ENCODE data around the gene OPCML.

DNA sequence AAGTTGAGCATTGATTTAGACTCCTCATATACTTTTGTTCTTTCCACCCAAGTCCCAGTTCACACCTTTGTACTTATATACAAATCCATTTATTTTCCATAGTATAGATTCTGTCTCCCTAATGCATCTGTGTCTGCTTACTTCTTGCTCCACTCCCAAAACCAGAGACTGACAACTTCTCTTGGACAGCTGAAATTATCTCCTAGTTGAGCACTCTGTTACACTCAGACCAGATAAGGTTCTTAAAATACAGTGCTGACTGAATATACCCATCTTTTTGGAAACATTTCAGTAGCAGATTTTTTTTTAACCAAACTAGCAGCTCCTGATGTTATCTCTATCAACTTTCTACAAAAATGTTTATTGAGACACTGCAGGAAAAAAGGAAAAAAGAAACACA lies 106.3 kb downstream of the OPCML start:
- TF ChIP-seq, protein P1, sequence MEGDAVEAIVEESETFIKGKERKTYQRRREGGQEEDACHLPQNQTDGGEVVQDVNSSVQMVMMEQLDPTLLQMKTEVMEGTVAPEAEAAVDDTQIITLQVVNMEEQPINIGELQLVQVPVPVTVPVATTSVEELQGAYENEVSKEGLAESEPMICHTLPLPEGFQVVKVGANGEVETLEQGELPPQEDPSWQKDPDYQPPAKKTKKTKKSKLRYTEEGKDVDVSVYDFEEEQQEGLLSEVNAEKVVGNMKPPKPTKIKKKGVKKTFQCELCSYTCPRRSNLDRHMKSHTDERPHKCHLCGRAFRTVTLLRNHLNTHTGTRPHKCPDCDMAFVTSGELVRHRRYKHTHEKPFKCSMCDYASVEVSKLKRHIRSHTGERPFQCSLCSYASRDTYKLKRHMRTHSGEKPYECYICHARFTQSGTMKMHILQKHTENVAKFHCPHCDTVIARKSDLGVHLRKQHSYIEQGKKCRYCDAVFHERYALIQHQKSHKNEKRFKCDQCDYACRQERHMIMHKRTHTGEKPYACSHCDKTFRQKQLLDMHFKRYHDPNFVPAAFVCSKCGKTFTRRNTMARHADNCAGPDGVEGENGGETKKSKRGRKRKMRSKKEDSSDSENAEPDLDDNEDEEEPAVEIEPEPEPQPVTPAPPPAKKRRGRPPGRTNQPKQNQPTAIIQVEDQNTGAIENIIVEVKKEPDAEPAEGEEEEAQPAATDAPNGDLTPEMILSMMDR (optimal IDR thresholded peaks at IDR 0.05 in 1 of 3, IDR thresholded peaks at IDR 0.05 in 1 of 3, conservative IDR thresholded peaks at IDR 0.05 in 1 of 3; ENCODE audit: extremely low read depth in 1 of 3, insufficient read depth in 2 of 3, low read length in 3 of 3) = no peak
- no peak for TF ChIP-seq EZH2 (IDR thresholded peaks at IDR 0.05; ENCODE audit: low read length)

Data from keratinocyte (primary cell).